ENCODE measurements around the gene TRAF1. TPM values are rescaled to one million over a fixed set of nuclear protein-coding genes. Genes with fewer than 3 reads are reported as not detected.

TRAF1 gene
- total and polyA plus RNA-seq, 2 donors (not counting 1 experiment from before 2014, with no cell fraction given) = 12.2 to 19.5 TPM

GRCh38 chr9:120894321-120895148 is 32.1 kb downstream of the TRAF1 start:
- CTCF ChIA-PET = interaction anchor here (1.2 to 2.7 kb wide), 2 partner anchors 10 to 26 kb away, joined by 3 to 12 read pairs; no protein-coding TSS in a partner anchor
- Mint-ChIP-seq H3K4me3 (no peak overlapping the region), H3K9me3 (ENCODE audit: insufficient read depth) (no peaks in the 10 kb centered on the region), H3K27me3 (no peaks in the 10 kb centered on the region), H3K4me1 (peaks cover 47% of the 10 kb centered on the region), H3K27ac (no peak overlapping the region)
- ATAC-seq (ENCODE audit: low read depth) (no peak), DNase-seq (no peak)
- TF ChIP-seq EZH2 (IDR thresholded peaks at IDR 0.05; ENCODE audit: borderline replicate concordance, insufficient read depth, low read depth, low read length, poor library complexity, severe bottlenecking) (no peak), CTCF (IDR thresholded peaks at IDR 0.05) (no peak)
- Histone ChIP-seq H3K4me3 (ENCODE audit: control extremely low read depth in 1 of 5, extremely low read depth in 1 of 5, insufficient read depth in 1 of 5, low read depth in 2 of 5, low read length in 4 of 5) (no peak overlapping the region), H4K20me1 (ENCODE audit: control insufficient read depth, insufficient read depth, low read length, poor library complexity, severe bottlenecking) (peaks cover 6% of the 10 kb centered on the region), H3K9ac (ENCODE audit: low read length) (no peak overlapping the region), H3K27me3 (replicated peaks in 1 of 4; ENCODE audit: control extremely low read depth in 1 of 4, control insufficient read depth in 3 of 4, insufficient read depth in 4 of 4, low read length in 3 of 4) (no peaks in the 10 kb centered on the region), H3K4me1 (ENCODE audit: control insufficient read depth in 2 of 2, insufficient read depth in 2 of 2, low read length in 2 of 2) (peaks cover 48 to 49% of the 10 kb centered on the region in 2 donors), H3K27ac (ENCODE audit: low read length in 2 of 2) (no peak overlapping the region), H3K9me3 (ENCODE audit: control extremely low read depth in 1 of 3, control insufficient read depth in 2 of 3, insufficient read depth in 1 of 3, low read length in 2 of 3) (no peaks in the 10 kb centered on the region), H3K79me2 (ENCODE audit: control insufficient read depth, insufficient read depth, low read length) (no peaks in the 10 kb centered on the region), H2AFZ (ENCODE audit: insufficient read depth, low read depth, low read length, poor library complexity, severe bottlenecking) (no peak overlapping the region), H3K36me3 (replicated peaks in 1 of 2; ENCODE audit: control extremely low read depth in 1 of 2, control insufficient read depth in 1 of 2, extremely low read depth in 1 of 2, insufficient read depth in 2 of 2, low read length in 1 of 2) (no peaks in the 10 kb centered on the region), H3K4me2 (replicated peaks; ENCODE audit: low read depth, low read length, poor library complexity, severe bottlenecking) (peak overlapping the region; percentile 52)
- WGBS (ENCODE audit: insufficient coverage) = 95% methylated on average over 63 of the region's 63 CpGs
- POLR2A ChIA-PET = interaction anchor here (2.7 kb wide), 1 partner anchor 35 kb away, joined by 14 read pairs; no protein-coding TSS in a partner anchor
- intact Hi-C loops (cut with micrococcal nuclease) = no loop called here

All from B cell (primary cell).